ENCODE results near the gene RYR3. TPM values are rescaled to one million over a fixed set of nuclear protein-coding genes. Genes with fewer than 3 reads are reported as not detected.
A peak's percentile ranks its signal among the peaks of the same experiment; 100 is the strongest.

RYR3 gene
- total RNA-seq, 1 experiment from 2014 or later: not detected

GRCh38 chr15:33788906-33789540, 478.3 kb downstream of the RYR3 start:
- ChIA-PET CTCF (no interaction called here), POLR2A (ENCODE audit: low non-redundant PET) (no interaction called here)

GRCh38 chr15:33794453-33794852, 483.7 kb downstream of the RYR3 start:
- intact Hi-C loops (cut with micrococcal nuclease; ENCODE audit: unreplicated experiment): no loop called here
- TF ChIP-seq CTCF (conservative IDR thresholded peaks at IDR 0.05; ENCODE audit: low read depth, low read length): no peak
- no peak for DNase-seq (ENCODE audit: low spot score)
- Histone ChIP-seq H3K27ac (ENCODE audit: low read depth, low read length, poor library complexity, severe bottlenecking) (no peak overlapping the region), H3K36me3 (ENCODE audit: insufficient read depth, low read length, poor library complexity, severe bottlenecking) (no peaks in the 10 kb centered on the region), H3K4me1 (ENCODE audit: insufficient read depth, low read length, poor library complexity, severe bottlenecking) (no peaks in the 10 kb centered on the region), H3K27me3 (replicated peaks; ENCODE audit: insufficient read depth, low read depth, low read length, poor library complexity) (peaks cover 4% of the 10 kb centered on the region), H3K4me3 (ENCODE audit: low read depth, low read length, poor library complexity, severe bottlenecking) (no peak overlapping the region), H3K9me3 (ENCODE audit: low read depth, low read length, poor library complexity, severe bottlenecking) (no peaks in the 10 kb centered on the region)
- BruUV-seq (replicated peaks): no TSS peak
- ChIA-PET CTCF (interaction anchor here (0.6 kb wide), 1 partner anchor 198 kb away, joined by 3 read pairs; no protein-coding TSS in a partner anchor), POLR2A (ENCODE audit: low non-redundant PET) (no interaction called here)

More at GRCh38 chr15:33788906-33789540, 478.3 kb downstream of the RYR3 start:
- Histone ChIP-seq H3K4me1 (ENCODE audit: insufficient read depth, low read length, poor library complexity, severe bottlenecking) (no peaks in the 10 kb centered on the region), H3K36me3 (ENCODE audit: insufficient read depth, low read length, poor library complexity, severe bottlenecking) (no peaks in the 10 kb centered on the region), H3K27ac (ENCODE audit: low read depth, low read length, poor library complexity, severe bottlenecking) (no peak overlapping the region), H3K27me3 (replicated peaks; ENCODE audit: insufficient read depth, low read depth, low read length, poor library complexity) (peaks cover 3% of the 10 kb centered on the region), H3K4me3 (ENCODE audit: low read depth, low read length, poor library complexity, severe bottlenecking) (no peak overlapping the region), H3K9me3 (ENCODE audit: low read depth, low read length, poor library complexity, severe bottlenecking) (no peaks in the 10 kb centered on the region)
- peak; percentile 68 for DNase-seq (ENCODE audit: low spot score)
- no TSS peak for BruUV-seq (replicated peaks)
- intact Hi-C loops (cut with micrococcal nuclease; ENCODE audit: unreplicated experiment): no loop called here
- TF ChIP-seq CTCF (conservative IDR thresholded peaks at IDR 0.05; ENCODE audit: low read depth, low read length) (no peak), EZH2 (IDR thresholded peaks at IDR 0.05; ENCODE audit: borderline replicate concordance, low read depth, low read length, poor library complexity, severe bottlenecking) (no peak)

- CTCF ChIA-PET: no interaction called here
- intact Hi-C loops (cut with micrococcal nuclease; ENCODE audit: unreplicated experiment): no loop called here
- BruUV-seq (replicated peaks): no TSS peak
Observed at GRCh38 chr15:33795070-33795469, 484.3 kb downstream of the RYR3 start.

More at GRCh38 chr15:33795070-33795469, 484.3 kb downstream of the RYR3 start:
- Histone ChIP-seq H3K4me3 (ENCODE audit: low read depth, low read length, poor library complexity, severe bottlenecking) (no peak overlapping the region), H3K27me3 (replicated peaks; ENCODE audit: insufficient read depth, low read depth, low read length, poor library complexity) (peaks cover 6% of the 10 kb centered on the region), H3K36me3 (ENCODE audit: insufficient read depth, low read length, poor library complexity, severe bottlenecking) (no peaks in the 10 kb centered on the region), H3K9me3 (ENCODE audit: low read depth, low read length, poor library complexity, severe bottlenecking) (no peaks in the 10 kb centered on the region), H3K27ac (ENCODE audit: low read depth, low read length, poor library complexity, severe bottlenecking) (no peak overlapping the region), H3K4me1 (ENCODE audit: insufficient read depth, low read length, poor library complexity, severe bottlenecking) (no peaks in the 10 kb centered on the region)
- TF ChIP-seq CTCF (conservative IDR thresholded peaks at IDR 0.05; ENCODE audit: low read depth, low read length) (no peak), EZH2 (IDR thresholded peaks at IDR 0.05; ENCODE audit: borderline replicate concordance, low read depth, low read length, poor library complexity, severe bottlenecking) (no peak)
- POLR2A ChIA-PET (ENCODE audit: low non-redundant PET): no interaction called here
- no peak for DNase-seq (ENCODE audit: low spot score)

All from A673 (cell line).